Upper lobe of left lung (tissue), 4 donors: Measurements from ENCODE around the gene AMDHD2.

ENCODE experiments used
- CTCF ChIP-seq, 6 experiments: fragments of 450-650 bp in 4 of 6; fragments of 200-600 bp in 2 of 6; sonication (generic) in 2 of 6; IDR thresholded peaks; one replicate each; pipeline ENCODE4 v1.5.1; 2016 to 2019; ENCODE audit warnings: antibody characterized with exemption in 6 of 6
- EP300 ChIP-seq, 4 donors: sonication (generic); formaldehyde crosslinking; IDR thresholded peaks; one replicate each; pipeline ENCODE4 v1.5.1; 2017; ENCODE audit warnings: antibody characterized with exemption in 4 of 4, control low read depth in 2 of 4
- POLR2AphosphoS5 ChIP-seq, 2 donors: sonication (generic); formaldehyde crosslinking; IDR thresholded peaks; one replicate each; pipeline ENCODE4 v1.5.1; 2017; ENCODE audit warnings: antibody characterized with exemption in 2 of 2

- TF ChIP-seq CTCF (IDR thresholded peaks at IDR 0.05) (no peak), EP300 (IDR thresholded peaks at IDR 0.05) (no peak), POLR2AphosphoS5 (IDR thresholded peaks at IDR 0.05) (no peak)
Measured at GRCh38 chr16:2484898-2485508, 35.2 kb upstream of the AMDHD2 start.
